Body of pancreas (tissue), 4 donors: Measurements from ENCODE around the gene CISTR. TPM values are rescaled to one million over a fixed set of nuclear protein-coding genes. Genes with fewer than 3 reads are reported as not detected.

Experiments
- ATAC-seq: fragments of 150-250 bp; one replicate; pipeline ENCODE4 v1.9.1; 2016
- DNase-seq, 4 donors: peaks; one replicate each; pipeline ENCODE4 v3.0.0-alpha.2; 2019
- H3K27ac ChIP-seq, 4 donors: fragments of 200-600 bp; sonication (generic); 1 replicate in 3 of 4; 2 replicates in 1 of 4; pipeline versions ENCODE4 v1.5.1 to v1.6.1; 2016 to 2019; ENCODE audit warnings: mild to moderate bottlenecking in 1 of 4, mixed read lengths in 1 of 4, moderate library complexity in 1 of 4
- H3K27me3 ChIP-seq, 2 donors: fragments of 200-600 bp; sonication (generic); one replicate each; pipeline ENCODE4 v1.6.0; 2016; ENCODE audit warnings: mild to moderate bottlenecking in 1 of 2
- H3K36me3 ChIP-seq, 2 donors: fragments of 200-600 bp; sonication (generic); replicated peaks in 1 of 2; 2 replicates each; pipeline ENCODE4 v1.5.1; 2016; ENCODE audit warnings: low read depth in 2 of 2; ENCODE audit not compliant: insufficient read depth in 1 of 2
- H3K4me1 ChIP-seq: fragments of 200-600 bp; sonication (generic); one replicate; pipeline ENCODE4 v1.6.0; 2016
- H3K4me3 ChIP-seq, 2 donors: fragments of 200-600 bp; sonication (generic); 1 replicate in 1 of 2; 2 replicates in 1 of 2; pipeline ENCODE4 v1.5.1; 2016 to 2019
- H3K9me3 ChIP-seq, 3 donors: fragments of 200-600 bp; sonication (generic); 1 replicate in 2 of 3; 2 replicates in 1 of 3; pipeline ENCODE4 v1.5.1; 2016
- CTCF ChIP-seq, 7 experiments: fragments of 450-650 bp in 4 of 7; fragments of 200-600 bp in 3 of 7; sonication (generic) in 3 of 7; IDR thresholded peaks; one replicate each; pipeline ENCODE4 v1.5.1; 2016 to 2019; ENCODE audit warnings: antibody characterized with exemption in 7 of 7
- POLR2A ChIP-seq, 3 donors: fragments of 450-650 bp; IDR thresholded peaks; one replicate each; pipeline ENCODE4 v1.6.1; 2016; ENCODE audit warnings: antibody characterized with exemption in 3 of 3, mild to moderate bottlenecking in 2 of 3
- WGBS, 2 donors: methylation state at CpG; one replicate each; pipeline ENCODE4 v1.1.5; 2017; 5-methylcytosine and 5-hydroxymethylcytosine counted together
- intact Hi-C: fragments of 100-400 bp; cut with DNase I; formaldehyde crosslinking; loops from one replicate; pipeline ENCODE4 v1.15.1; 2023
- total RNA-seq, 2 donors: library from RNA; depleted of rRNA; stranded (reverse); fragments of >200 nt; gene quantifications; one replicate each; pipeline ENCODE4 v1.1.0, GENCODE V29; 2016

Gene CISTR
- total RNA-seq, 2 donors from 2014 or later, result not detected

- H3K9me3 ChIP-seq, result no peaks in the 10 kb centered on the region
- WGBS, 2 donors, result 0% methylated on average over 1 of the region's 1 CpG
- no peak for ATAC-seq
Observed at GRCh38 chr12:53791735-53792326, 40.1 kb upstream of the CISTR start.

GRCh38 chr12:53789570-53789969, 37.8 kb upstream of the CISTR start:
- no peak for TF ChIP-seq POLR2A (IDR thresholded peaks at IDR 0.05)
- no peak for TF ChIP-seq CTCF (IDR thresholded peaks at IDR 0.05)
- Histone ChIP-seq H3K4me3 (no peak overlapping the region), H3K9me3 (no peaks in the 10 kb centered on the region), H3K27me3 (no peaks in the 10 kb centered on the region), H3K4me1 (no peaks in the 10 kb centered on the region), H3K36me3 (no peaks in the 10 kb centered on the region), H3K27ac (no peak overlapping the region)
- no peak for ATAC-seq
- intact Hi-C loops, result no loop called here
- 46 to 50% methylated on average over 1 of the region's 1 CpG for WGBS, 2 donors
- no peak for DNase-seq

More at GRCh38 chr12:53791735-53792326, 40.1 kb upstream of the CISTR start:
- Histone ChIP-seq H3K4me3 (no peak overlapping the region), H3K36me3 (no peaks in the 10 kb centered on the region), H3K4me1 (no peaks in the 10 kb centered on the region), H3K27me3 (no peaks in the 10 kb centered on the region), H3K27ac (no peak overlapping the region)
- peak; percentile 12 to 32 (median 17) for DNase-seq
- intact Hi-C loops, result no loop called here
- TF ChIP-seq POLR2A (IDR thresholded peaks at IDR 0.05), result no peak
- peak in 6 of 7 experiments; percentile 19 to 48 (median 32) for TF ChIP-seq CTCF (IDR thresholded peaks at IDR 0.05)

GRCh38 chr12:53788892-53789291, 37.1 kb upstream of the CISTR start:
- Histone ChIP-seq H3K4me3 (no peak overlapping the region), H3K27ac (no peak overlapping the region), H3K27me3 (no peaks in the 10 kb centered on the region), H3K4me1 (no peaks in the 10 kb centered on the region), H3K9me3 (no peaks in the 10 kb centered on the region), H3K36me3 (no peaks in the 10 kb centered on the region)
- WGBS, 2 donors, result 72 to 90% methylated on average over 1 of the region's 1 CpG
- DNase-seq (no peak), ATAC-seq (no peak)
- no peak for TF ChIP-seq CTCF (IDR thresholded peaks at IDR 0.05)
- TF ChIP-seq POLR2A (IDR thresholded peaks at IDR 0.05), result no peak
- intact Hi-C loops, result no loop called here

- ATAC-seq (no peak), DNase-seq (peak in 1 of 4 donors; percentile 14)
- Histone ChIP-seq H3K4me1 (no peaks in the 10 kb centered on the region), H3K4me3 (no peak overlapping the region), H3K36me3 (no peaks in the 10 kb centered on the region), H3K9me3 (no peaks in the 10 kb centered on the region), H3K27me3 (peaks cover 0 to 5% of the 10 kb centered on the region in 2 donors), H3K27ac (no peak overlapping the region)
- WGBS, 2 donors, result 57% methylated on average over 7 of the region's 7 CpGs
- TF ChIP-seq POLR2A (IDR thresholded peaks at IDR 0.05) (no peak), CTCF (IDR thresholded peaks at IDR 0.05) (no peak)
- intact Hi-C loops, result no loop called here
Observed at GRCh38 chr12:53786411-53786810, 34.6 kb upstream of the CISTR start.

GRCh38 chr12:53785161-53785560, 33.4 kb upstream of the CISTR start:
- Histone ChIP-seq H3K4me1 (no peaks in the 10 kb centered on the region), H3K9me3 (no peaks in the 10 kb centered on the region), H3K36me3 (no peaks in the 10 kb centered on the region), H3K27me3 (peaks cover 0 to 5% of the 10 kb centered on the region in 2 donors), H3K4me3 (no peak overlapping the region), H3K27ac (no peak overlapping the region)
- ATAC-seq, result no peak
- DNase-seq, result no peak
- intact Hi-C loops, result no loop called here
- TF ChIP-seq CTCF (IDR thresholded peaks at IDR 0.05) (no peak), POLR2A (IDR thresholded peaks at IDR 0.05) (no peak)
- WGBS, 2 donors, result 58 to 70% methylated on average over 2 of the region's 2 CpGs
